WTC11 (cell line): ENCODE measurements around the gene ERC1.
"Not testable (repeated sequence)": the region's sequence is repeated elsewhere in the genome, so short reads cannot be mapped to it uniquely, and the experiment has no call there.

ENCODE experiments used
- ARID4B ChIP-seq: sonication (generic); formaldehyde crosslinking; IDR thresholded peaks from 2 replicates; pipeline ENCODE4 v1.8.0; 2023; ENCODE audit warnings: missing genetic modification reagents, mild to moderate bottlenecking, borderline replicate concordance
- CTCF ChIP-seq: fragments of 200-600 bp; IDR thresholded peaks from 2 replicates; pipeline ENCODE4 v1.8.0; 2022; ENCODE audit warnings: antibody characterized with exemption
- KAT7 ChIP-seq: sonication (generic); formaldehyde crosslinking; IDR thresholded peaks from 2 replicates; pipeline ENCODE4 v1.8.1; 2023; ENCODE audit warnings: missing genetic modification reagents, mild to moderate bottlenecking, borderline replicate concordance
- NFYB ChIP-seq: sonication (generic); formaldehyde crosslinking; conservative IDR thresholded peaks from 2 replicates; pipeline ENCODE4 v1.8.0; 2022; ENCODE audit warnings: low read depth, missing genetic modification reagents
- NR3C1 ChIP-seq: sonication (generic); formaldehyde crosslinking; conservative IDR thresholded peaks from 2 replicates; pipeline ENCODE4 v1.8.1; 2023; ENCODE audit warnings: low read depth, mild to moderate bottlenecking, missing genetic modification reagents
- SP1 ChIP-seq: sonication (generic); formaldehyde crosslinking; conservative IDR thresholded peaks from 2 replicates; pipeline ENCODE4 v1.8.1; 2022; ENCODE audit warnings: missing genetic modification reagents
- TEAD1 ChIP-seq: sonication (generic); formaldehyde crosslinking; IDR thresholded peaks from 2 replicates; pipeline ENCODE4 v1.8.0; 2022; ENCODE audit warnings: mild to moderate bottlenecking, missing genetic modification reagents

- TF ChIP-seq SP1 (CRISPR knock-in tag); KAT7 (CRISPR knock-in tag); NR3C1 (CRISPR knock-in tag); ARID4B (CRISPR knock-in tag); CTCF; NFYB; TEAD1 (CRISPR knock-in tag): not testable (repeated sequence)
Measured at GRCh38 chr12:1099618-1100017, 108.6 kb downstream of the ERC1 start.
